SK-N-SH (cell line): ENCODE measurements around the gene GGCT. TPM values are rescaled to one million over a fixed set of nuclear protein-coding genes. Genes with fewer than 3 reads are reported as not detected.
A peak's percentile ranks its signal among the peaks of the same experiment; 100 is the strongest.

Source experiments
- CTCF ChIA-PET: fragments of 300-600, 350-600 bp; formaldehyde crosslinking; extraction: SDS; loops from one replicate; lab custom pipeline; 2021; lab: Yijun Ruan, JAX
- POLR2A ChIA-PET: fragments of 350-600 bp; sonication (Branson Sonifier 250); formaldehyde crosslinking; extraction: SDS; loops from one replicate; lab custom pipeline; 2020; ENCODE audit warnings: antibody characterized with exemption, inconsistent platforms; lab: Yijun Ruan, JAX
- DNase-seq: peaks from one replicate; pipeline ENCODE4 v3.0.0; 2012
- H2AFZ ChIP-seq: fragments of 200-600 bp; sonication (generic); 2 replicates; pipeline ENCODE4 v1.8.1; 2016; ENCODE audit warnings: antibody characterized with exemption, mild to moderate bottlenecking, low read depth
- H3F3A ChIP-seq: fragments of 200-600 bp; sonication (generic); replicated peaks from 2 replicates; pipeline ENCODE3; 2016; ENCODE audit warnings: antibody characterized with exemption, mild to moderate bottlenecking; ENCODE audit not compliant: insufficient read depth
- H3K27ac ChIP-seq, 2 experiments: fragments of 200-500 bp in 1 of 2; fragments of 200-600 bp in 1 of 2; sonication (Bioruptor generic) in 1 of 2; sonication (generic), shearing (Covaris generic) in 1 of 2; 2 replicates each; pipeline versions ENCODE4 v1.5.1 to v1.6.1; 2014 to 2016; ENCODE audit warnings: low read depth in 2 of 2, inconsistent platforms in 1 of 2, low read length in 1 of 2, mild to moderate bottlenecking in 1 of 2, mixed read lengths in 1 of 2
- H3K27me3 ChIP-seq: fragments of 200-600 bp; sonication (generic), shearing (Covaris generic); 2 replicates; pipeline ENCODE4 v1.6.1; 2016; ENCODE audit warnings: mixed run types; ENCODE audit not compliant: insufficient read depth
- H3K36me3 ChIP-seq, 2 experiments: fragments of 200-500 bp in 1 of 2; fragments of 200-600 bp in 1 of 2; sonication (Bioruptor generic) in 1 of 2; sonication (generic) in 1 of 2; replicated peaks in 1 of 2; 2 replicates each; pipeline versions ENCODE3 to v1.5.1; 2014 to 2016; ENCODE audit warnings: low read length in 1 of 2, mild to moderate bottlenecking in 1 of 2; ENCODE audit not compliant: insufficient read depth in 2 of 2, control insufficient read depth in 1 of 2
- H3K4me1 ChIP-seq, 2 experiments: fragments of 200-500 bp in 1 of 2; fragments of 200-600 bp in 1 of 2; sonication (Bioruptor generic) in 1 of 2; sonication (generic), shearing (Covaris generic) in 1 of 2; 2 replicates each; pipeline versions ENCODE4 v1.5.1 to v1.6.1; 2014 to 2016; ENCODE audit warnings: low read depth in 1 of 2, low read length in 1 of 2, mixed run types in 1 of 2; ENCODE audit not compliant: insufficient read depth in 2 of 2, control insufficient read depth in 1 of 2
- H3K4me2 ChIP-seq: fragments of 200-600 bp; sonication (generic), shearing (Covaris generic); 2 replicates; pipeline ENCODE4 v1.6.1; 2017; ENCODE audit warnings: mixed run types
- H3K4me3 ChIP-seq, 2 experiments: fragments of 200-500 bp in 1 of 2; fragments of 200-600 bp in 1 of 2; sonication (Bioruptor generic) in 1 of 2; sonication (generic), shearing (Covaris generic) in 1 of 2; 2 replicates each; pipeline versions ENCODE4 v1.5.1 to v1.8.1; 2014 to 2016; ENCODE audit warnings: low read depth in 2 of 2, inconsistent platforms in 1 of 2, low read length in 1 of 2, mild to moderate bottlenecking in 1 of 2, mixed read lengths in 1 of 2, moderate library complexity in 1 of 2
- H3K79me2 ChIP-seq: fragments of 200-600 bp; sonication (generic); 2 replicates; pipeline ENCODE4 v1.8.1; 2017; ENCODE audit warnings: mild to moderate bottlenecking; ENCODE audit not compliant: insufficient read depth
- H3K9ac ChIP-seq: fragments of 200-600 bp; sonication (generic); 2 replicates; pipeline ENCODE4 v1.6.1; 2017; ENCODE audit warnings: mixed run types
- H3K9me2 ChIP-seq: fragments of 200-600 bp; sonication (generic); 2 replicates; pipeline ENCODE4 v1.6.1; 2017; ENCODE audit warnings: mixed run types
- H3K9me3 ChIP-seq: fragments of 200-600 bp; sonication (generic); 2 replicates; pipeline ENCODE4 v1.6.1; 2017; ENCODE audit warnings: mixed run types, mild to moderate bottlenecking, moderate library complexity
- H4K20me1 ChIP-seq: fragments of 200-600 bp; sonication (generic); 2 replicates; pipeline ENCODE4 v1.6.1; 2017; ENCODE audit warnings: mild to moderate bottlenecking, mixed run types; ENCODE audit not compliant: insufficient read depth
- CHD2 ChIP-seq: fragments of 150-350 bp; IDR thresholded peaks from 2 replicates; pipeline ENCODE4 v1.6.1; 2018; ENCODE audit warnings: low read length; ENCODE audit not compliant: partially characterized antibody
- FOSL2 ChIP-seq: IDR thresholded peaks from 2 replicates; pipeline ENCODE4 v1.4.0; 2012; ENCODE audit warnings: low read depth, mild to moderate bottlenecking, moderate library complexity, borderline replicate concordance
- JUND ChIP-seq: IDR thresholded peaks from 2 replicates; pipeline ENCODE4 v1.4.0; 2012
- MEF2A ChIP-seq: IDR thresholded peaks from 2 replicates; pipeline ENCODE4 v1.4.0; 2012; ENCODE audit warnings: low read depth, borderline replicate concordance
- TCF12 ChIP-seq: IDR thresholded peaks from 2 replicates; pipeline ENCODE4 v1.4.0; 2012
- YY1 ChIP-seq: IDR thresholded peaks from 2 replicates; pipeline ENCODE4 v1.4.0; 2012; ENCODE audit warnings: low read depth, mild to moderate bottlenecking
- WGBS: methylation state at CpG from one replicate; pipeline ENCODE4 v1.1.6; 2017; ENCODE audit warnings: low lambda C conversion rate; 5-methylcytosine and 5-hydroxymethylcytosine counted together
- polyA plus RNA-seq, 3 experiments: library from polyadenylated mRNA; depleted of rRNA; stranded (reverse); fragments of >200 nt; gene quantifications; 2 replicates each; pipeline ENCODE4 v1.2.3, GENCODE V29; 2012
- TF ChIP-seq, protein P1 (sequence below): IDR thresholded peaks from 2 replicates; pipeline ENCODE4 v1.6.1; 2012; ENCODE audit warnings: mild to moderate bottlenecking, low read depth, low read length, moderate library complexity
- TF ChIP-seq, protein P2 (sequence below): fragments of 200-600 bp; sonication (generic); IDR thresholded peaks from 2 replicates; pipeline ENCODE4 v1.6.1; 2017; ENCODE audit warnings: antibody characterized with exemption, mild to moderate bottlenecking, moderate library complexity
- TF ChIP-seq, protein P3 (sequence below): IDR thresholded peaks from 2 replicates; pipeline ENCODE4 v1.4.0; 2012; ENCODE audit warnings: low read depth, borderline replicate concordance

The GGCT gene
- polyA plus RNA-seq, 1 of the 3 experiments (the other 2 are of a cell fraction): 20.8 TPM

DNA sequence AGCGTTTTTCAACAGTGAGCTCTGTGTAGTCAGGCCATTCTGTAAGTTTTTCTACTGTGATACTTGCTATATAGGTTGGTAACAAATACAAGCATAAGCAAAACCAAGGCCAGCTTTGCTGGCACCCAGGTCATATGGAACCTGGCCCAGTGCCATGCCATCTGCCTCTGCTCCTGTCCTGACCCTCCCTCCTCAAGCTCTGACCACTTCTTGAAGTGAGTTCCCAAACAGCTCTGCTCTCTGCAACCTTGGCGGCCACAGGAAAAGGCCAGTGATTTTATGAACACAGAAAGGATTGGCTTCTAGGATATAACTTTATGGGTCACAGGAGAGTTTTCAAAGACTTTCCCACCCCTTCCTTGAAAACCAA is 38.8 kb downstream of the GGCT start:
- H4K20me1 ChIP-seq: no peaks in the 10 kb centered on the region
- H3K36me3 ChIP-seq: peaks cover 0 to 2% of the 10 kb centered on the region in 2 experiments
- H3K4me2 ChIP-seq: no peak overlapping the region
- no peaks in the 10 kb centered on the region for H3K27me3 ChIP-seq
- CTCF ChIA-PET: interaction anchor here (0.7 to 2.1 kb wide), 6 partner anchors 12 to 99 kb away, joined by 3 to 6 read pairs (median 4); partner anchors contain the start of gene NOD1
- no peak for TF ChIP-seq FOSL2
- TF ChIP-seq, protein P1, sequence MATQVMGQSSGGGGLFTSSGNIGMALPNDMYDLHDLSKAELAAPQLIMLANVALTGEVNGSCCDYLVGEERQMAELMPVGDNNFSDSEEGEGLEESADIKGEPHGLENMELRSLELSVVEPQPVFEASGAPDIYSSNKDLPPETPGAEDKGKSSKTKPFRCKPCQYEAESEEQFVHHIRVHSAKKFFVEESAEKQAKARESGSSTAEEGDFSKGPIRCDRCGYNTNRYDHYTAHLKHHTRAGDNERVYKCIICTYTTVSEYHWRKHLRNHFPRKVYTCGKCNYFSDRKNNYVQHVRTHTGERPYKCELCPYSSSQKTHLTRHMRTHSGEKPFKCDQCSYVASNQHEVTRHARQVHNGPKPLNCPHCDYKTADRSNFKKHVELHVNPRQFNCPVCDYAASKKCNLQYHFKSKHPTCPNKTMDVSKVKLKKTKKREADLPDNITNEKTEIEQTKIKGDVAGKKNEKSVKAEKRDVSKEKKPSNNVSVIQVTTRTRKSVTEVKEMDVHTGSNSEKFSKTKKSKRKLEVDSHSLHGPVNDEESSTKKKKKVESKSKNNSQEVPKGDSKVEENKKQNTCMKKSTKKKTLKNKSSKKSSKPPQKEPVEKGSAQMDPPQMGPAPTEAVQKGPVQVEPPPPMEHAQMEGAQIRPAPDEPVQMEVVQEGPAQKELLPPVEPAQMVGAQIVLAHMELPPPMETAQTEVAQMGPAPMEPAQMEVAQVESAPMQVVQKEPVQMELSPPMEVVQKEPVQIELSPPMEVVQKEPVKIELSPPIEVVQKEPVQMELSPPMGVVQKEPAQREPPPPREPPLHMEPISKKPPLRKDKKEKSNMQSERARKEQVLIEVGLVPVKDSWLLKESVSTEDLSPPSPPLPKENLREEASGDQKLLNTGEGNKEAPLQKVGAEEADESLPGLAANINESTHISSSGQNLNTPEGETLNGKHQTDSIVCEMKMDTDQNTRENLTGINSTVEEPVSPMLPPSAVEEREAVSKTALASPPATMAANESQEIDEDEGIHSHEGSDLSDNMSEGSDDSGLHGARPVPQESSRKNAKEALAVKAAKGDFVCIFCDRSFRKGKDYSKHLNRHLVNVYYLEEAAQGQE: no peak
- no peak for TF ChIP-seq TCF12
- TF ChIP-seq, protein P2, sequence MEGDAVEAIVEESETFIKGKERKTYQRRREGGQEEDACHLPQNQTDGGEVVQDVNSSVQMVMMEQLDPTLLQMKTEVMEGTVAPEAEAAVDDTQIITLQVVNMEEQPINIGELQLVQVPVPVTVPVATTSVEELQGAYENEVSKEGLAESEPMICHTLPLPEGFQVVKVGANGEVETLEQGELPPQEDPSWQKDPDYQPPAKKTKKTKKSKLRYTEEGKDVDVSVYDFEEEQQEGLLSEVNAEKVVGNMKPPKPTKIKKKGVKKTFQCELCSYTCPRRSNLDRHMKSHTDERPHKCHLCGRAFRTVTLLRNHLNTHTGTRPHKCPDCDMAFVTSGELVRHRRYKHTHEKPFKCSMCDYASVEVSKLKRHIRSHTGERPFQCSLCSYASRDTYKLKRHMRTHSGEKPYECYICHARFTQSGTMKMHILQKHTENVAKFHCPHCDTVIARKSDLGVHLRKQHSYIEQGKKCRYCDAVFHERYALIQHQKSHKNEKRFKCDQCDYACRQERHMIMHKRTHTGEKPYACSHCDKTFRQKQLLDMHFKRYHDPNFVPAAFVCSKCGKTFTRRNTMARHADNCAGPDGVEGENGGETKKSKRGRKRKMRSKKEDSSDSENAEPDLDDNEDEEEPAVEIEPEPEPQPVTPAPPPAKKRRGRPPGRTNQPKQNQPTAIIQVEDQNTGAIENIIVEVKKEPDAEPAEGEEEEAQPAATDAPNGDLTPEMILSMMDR: no peak
- no peak for TF ChIP-seq JUND
- no peak for TF ChIP-seq CHD2
- TF ChIP-seq, protein P3, sequence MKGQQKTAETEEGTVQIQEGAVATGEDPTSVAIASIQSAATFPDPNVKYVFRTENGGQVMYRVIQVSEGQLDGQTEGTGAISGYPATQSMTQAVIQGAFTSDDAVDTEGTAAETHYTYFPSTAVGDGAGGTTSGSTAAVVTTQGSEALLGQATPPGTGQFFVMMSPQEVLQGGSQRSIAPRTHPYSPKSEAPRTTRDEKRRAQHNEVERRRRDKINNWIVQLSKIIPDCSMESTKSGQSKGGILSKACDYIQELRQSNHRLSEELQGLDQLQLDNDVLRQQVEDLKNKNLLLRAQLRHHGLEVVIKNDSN: no peak
- TF ChIP-seq MEF2A: no peak
- TF ChIP-seq YY1: no peak
- TF ChIP-seq, all 33 proteins: peak for 0
- H3K4me1 ChIP-seq: peaks cover 11 to 66% of the 10 kb centered on the region in 2 experiments
- peak overlapping the region in 1 of 2 experiments; percentile 80; a peak in 2 of 4 replicates for H3K27ac ChIP-seq
- POLR2A ChIA-PET: interaction anchor here (1.8 kb wide), 1 partner anchor 12 kb away, joined by 13 read pairs; the partner anchor contains the start of gene NOD1
- no peak overlapping the region for H2AFZ ChIP-seq
- no peaks in the 10 kb centered on the region for H3K9me3 ChIP-seq
- no peak for DNase-seq
- H3K79me2 ChIP-seq: peaks cover 26% of the 10 kb centered on the region
- no peaks in the 10 kb centered on the region for H3K9me2 ChIP-seq
- no peak overlapping the region for H3K4me3 ChIP-seq
- H3F3A ChIP-seq: no peaks in the 10 kb centered on the region
- H3K9ac ChIP-seq: no peak overlapping the region
- WGBS: 75% methylated on average over 2 of the region's 2 CpGs
